Hepatic stellate cell (primary cell): ENCODE measurements around the gene ABCA5.
A peak's percentile ranks its signal among the peaks of the same experiment; 100 is the strongest.

Source experiments
- DNase-seq: peaks from one replicate; pipeline ENCODE4 v3.0.0; 2011; ENCODE audit warnings: low spot score

Gene ABCA5

DNA sequence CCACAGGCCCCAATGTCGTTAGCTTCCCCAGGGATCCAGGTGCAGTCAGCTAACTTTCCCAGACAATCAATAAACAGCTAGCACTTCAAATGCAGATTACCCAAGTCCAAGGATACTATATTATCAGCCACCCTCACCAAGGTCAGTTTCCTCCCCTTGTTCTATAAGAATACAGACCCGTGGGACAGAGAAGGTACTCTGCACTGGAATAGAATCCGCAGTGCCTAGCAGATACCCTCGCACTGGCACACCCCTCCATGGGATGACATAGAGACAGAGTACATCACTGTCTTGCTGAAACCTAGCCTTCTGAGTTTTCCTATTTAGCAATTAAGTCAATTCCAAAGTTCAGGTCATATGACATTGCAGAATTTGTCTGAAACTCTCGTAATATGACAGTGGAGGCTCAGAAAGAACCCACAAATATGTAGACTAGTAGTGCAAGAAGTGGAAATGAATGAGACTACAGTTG, 58.4 kb downstream of the ABCA5 start:
- DNase-seq, result no peak

- no peak for DNase-seq
These were observed 59.7 kb downstream of the ABCA5 start for GRCh38 chr17:69267219-69267618.

- no peak for DNase-seq
These were observed 61.1 kb downstream of the ABCA5 start for GRCh38 chr17:69265873-69266272.

- DNase-seq, result no peak
These were observed 72.7 kb downstream of the ABCA5 start for GRCh38 chr17:69254187-69254586.

DNA sequence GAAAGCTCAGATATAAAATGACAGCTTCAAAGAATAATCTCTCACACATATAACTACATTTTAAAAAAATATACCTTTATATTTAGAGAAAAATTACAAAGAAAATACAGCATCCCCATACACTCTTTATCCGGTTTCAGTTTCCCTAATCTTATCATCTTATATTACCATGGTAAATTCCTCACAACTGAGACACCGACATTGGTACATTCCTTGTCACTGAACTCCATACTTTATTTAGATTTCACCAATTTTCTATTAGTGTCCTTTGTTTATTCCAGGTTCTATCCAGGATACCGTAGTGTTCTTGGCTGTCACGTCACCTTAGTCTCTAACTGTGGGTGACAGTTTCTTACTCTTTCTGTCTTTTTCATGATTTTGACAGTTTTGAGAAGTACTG, 76.3 kb downstream of the ABCA5 start:
- DNase-seq, result peak; percentile 19

DNA sequence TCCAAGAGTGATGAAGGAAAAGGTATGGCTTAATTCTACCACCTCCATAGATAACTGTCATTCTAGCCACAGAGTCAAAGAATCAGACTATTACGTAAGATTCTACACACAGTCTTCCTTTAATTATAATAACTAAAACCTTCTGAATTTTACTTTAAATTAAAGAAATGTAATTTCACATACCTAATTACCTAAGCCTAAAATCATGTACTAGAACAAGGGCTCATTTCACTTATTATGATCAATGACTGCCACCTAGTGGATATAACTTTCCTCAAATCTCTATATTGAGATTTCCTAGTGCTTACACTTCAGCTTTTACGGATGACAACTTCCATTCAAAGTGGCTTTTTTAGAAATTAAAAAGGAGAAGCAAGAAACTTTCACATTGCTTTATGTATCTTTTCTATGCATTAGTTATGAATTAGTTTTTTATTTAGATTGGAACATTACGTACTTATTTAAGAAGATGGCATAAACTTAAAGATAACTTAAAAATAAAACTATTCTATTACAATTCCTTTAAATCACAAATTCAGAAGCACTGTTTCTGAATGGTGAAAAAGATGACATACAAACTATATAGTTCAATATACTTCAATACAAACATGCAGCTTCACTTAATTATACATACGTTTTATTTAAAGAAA, 80.1 kb downstream of the ABCA5 start:
- no peak for DNase-seq

GRCh38 chr17:69246202-69246601, 80.7 kb downstream of the ABCA5 start:
- no peak for DNase-seq

DNA sequence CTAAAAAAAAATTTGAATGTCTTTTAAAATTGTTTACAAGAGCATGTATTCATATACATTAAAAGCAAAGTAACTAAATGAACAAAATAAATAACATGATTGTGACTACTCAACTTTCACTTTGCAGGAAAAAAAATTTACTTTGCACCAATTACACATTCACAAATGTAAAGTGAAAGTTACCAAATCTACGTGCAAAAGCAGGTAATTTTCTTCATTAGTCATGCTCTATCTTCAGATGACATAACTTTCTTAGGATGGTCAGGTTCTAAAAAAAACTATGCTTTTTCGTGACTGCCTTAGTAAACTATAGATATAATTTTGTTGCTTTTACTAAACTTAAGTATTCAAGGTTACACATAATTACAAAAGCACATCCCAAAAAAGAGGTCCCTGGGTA, 81.3 kb downstream of the ABCA5 start:
- no peak for DNase-seq

GRCh38 chr17:69239611-69240600, 87.0 kb downstream of the ABCA5 start:
- DNase-seq, result no peak

GRCh38 chr17:69236946-69237345, 90.0 kb downstream of the ABCA5 start:
- DNase-seq, result no peak

- DNase-seq, result no peak
These were observed 90.5 kb downstream of the ABCA5 start for GRCh38 chr17:69236464-69236863.

- peak; percentile 50 for DNase-seq
These were observed 91.4 kb downstream of the ABCA5 start for GRCh38 chr17:69235338-69236058.

GRCh38 chr17:69232650-69233049, 94.3 kb downstream of the ABCA5 start:
- DNase-seq, result no peak

DNA sequence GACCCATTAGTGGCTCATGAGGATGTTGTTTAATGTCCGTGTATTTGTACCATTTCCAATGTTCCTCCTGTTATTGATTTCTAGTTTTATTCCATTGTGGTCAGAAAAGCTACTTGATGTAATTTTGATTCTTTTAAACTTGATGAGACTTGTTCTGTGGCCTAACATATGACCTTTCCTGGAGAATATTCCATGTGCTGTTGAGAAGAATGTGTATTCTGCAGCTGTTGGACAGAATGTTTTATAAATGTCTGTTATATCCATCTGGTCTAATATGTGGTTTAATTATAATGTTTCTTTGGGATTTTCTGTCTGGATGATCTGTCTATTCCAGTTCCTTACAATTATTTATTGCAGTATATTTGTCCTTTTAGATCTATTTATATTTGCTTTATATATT, 95.4 kb downstream of the ABCA5 start:
- no peak for DNase-seq

DNA sequence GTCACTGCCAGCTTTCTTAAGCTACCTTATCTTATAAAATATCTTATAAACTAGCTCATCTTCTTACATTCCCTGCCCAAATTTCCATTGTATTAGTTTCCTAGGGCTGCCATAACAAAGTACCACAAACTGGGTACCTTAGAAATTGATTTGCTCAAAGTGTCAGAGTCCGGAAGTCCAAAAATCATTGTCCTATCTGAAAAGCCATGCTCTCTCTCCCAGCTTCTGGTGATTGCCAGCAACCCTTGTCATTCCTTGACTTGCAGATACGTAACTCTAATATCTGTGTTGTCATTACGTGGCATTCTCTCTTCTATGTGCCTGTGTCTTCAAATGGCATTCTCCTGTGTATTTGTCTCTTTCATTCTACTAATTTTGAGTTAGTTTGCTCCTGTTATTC, 96.0 kb downstream of the ABCA5 start:
- no peak for DNase-seq

GRCh38 chr17:69228576-69228975, 98.4 kb downstream of the ABCA5 start, which contains the start of gene ABCA10:
Gene ABCA10 (minus strand): TSS chr17:69228824. CDS start chr17:69225358, 3,466 bp downstream.
- no peak for DNase-seq

DNA sequence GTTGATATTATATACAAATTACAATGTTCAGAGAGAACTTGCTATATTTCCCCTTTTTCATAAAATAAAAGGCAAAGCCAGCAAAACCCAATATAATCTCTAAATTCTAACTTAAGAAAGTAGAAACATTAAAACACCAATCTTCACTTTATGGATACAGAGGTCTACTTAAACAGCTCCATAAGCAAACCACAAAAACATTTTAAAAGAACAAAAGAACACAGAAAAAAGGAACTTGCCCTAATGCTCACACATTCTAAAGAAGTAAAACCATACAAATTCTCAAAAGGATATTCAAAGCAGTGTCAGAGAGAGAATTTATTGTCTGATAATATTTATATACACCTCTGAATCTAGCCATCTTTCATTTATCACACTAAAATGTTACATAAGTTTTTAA, 98.9 kb downstream of the ABCA5 start:
- DNase-seq, result no peak

DNA sequence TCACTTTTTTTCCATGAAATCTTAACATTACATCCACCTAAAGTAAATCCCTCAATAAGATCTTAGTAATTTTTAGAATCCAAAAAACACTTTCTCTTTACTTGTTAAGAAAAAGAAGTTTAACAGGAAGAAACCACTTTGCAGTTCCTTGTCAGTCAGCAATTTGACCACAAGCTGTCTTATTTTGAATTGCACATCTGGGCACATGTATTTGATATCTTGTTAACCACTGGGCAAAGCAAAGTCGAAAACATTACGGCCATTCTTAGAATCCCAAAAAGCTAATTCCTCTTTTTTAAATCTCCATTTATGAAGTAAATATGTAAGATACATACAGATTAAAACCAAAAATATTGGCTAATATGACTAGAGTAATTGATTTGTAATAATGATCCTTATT, 99.4 kb downstream of the ABCA5 start:
- no peak for DNase-seq

- no peak for DNase-seq
These were observed 103.1 kb downstream of the ABCA5 start for GRCh38 chr17:69223809-69224208.

DNA sequence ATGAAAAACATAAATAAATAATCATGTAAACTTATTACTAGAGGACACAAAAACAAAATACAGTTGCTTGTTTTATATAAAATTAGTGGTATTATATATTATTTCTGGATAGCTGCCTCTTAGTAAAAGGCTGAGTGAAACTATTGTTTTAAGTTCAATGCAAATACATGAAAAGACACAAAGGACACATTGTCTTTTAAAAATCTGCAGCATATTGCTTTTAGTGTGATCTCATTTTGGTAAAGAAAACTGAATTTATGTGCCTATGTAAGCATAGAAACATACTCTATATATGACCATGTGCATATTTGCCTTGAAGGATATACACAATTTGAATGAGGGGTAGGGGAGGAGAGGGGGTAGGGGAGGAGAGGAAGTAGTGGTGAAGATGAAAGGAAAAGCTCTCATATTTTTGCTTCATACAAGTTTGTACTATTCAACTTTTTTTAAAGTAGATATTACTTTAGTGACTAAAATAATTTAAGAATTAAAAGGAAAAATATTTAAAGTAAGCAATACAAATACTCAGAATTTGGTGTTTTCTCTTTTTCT, 104.2 kb downstream of the ABCA5 start:
- DNase-seq, result no peak

GRCh38 chr17:69220098-69220497, 106.8 kb downstream of the ABCA5 start:
- DNase-seq, result no peak

GRCh38 chr17:69218986-69219385, 107.9 kb downstream of the ABCA5 start:
- no peak for DNase-seq
